Keratinocyte (primary cell): ENCODE data around the gene CARD9. TPM values are rescaled to one million over a fixed set of nuclear protein-coding genes. Genes with fewer than 3 reads are reported as not detected.

ENCODE experiments used
- DNase-seq: peaks from one replicate; pipeline ENCODE4 v3.0.0-alpha.2; 2011; ENCODE audit warnings: low read depth, missing footprints, low spot score
- FAIRE-seq: peaks from 2 replicates; lab custom pipeline; 2011; peaks lifted over from hg19 to GRCh38; lab: Jason Lieb, UNC
- H2AFZ ChIP-seq: 2 replicates; pipeline ENCODE4 v1.6.0; 2012; ENCODE audit warnings: low read length, control low read depth, inconsistent platforms; ENCODE audit not compliant: control insufficient read depth
- H3K27ac ChIP-seq: 2 replicates; pipeline ENCODE4 v1.5.1; 2011; ENCODE audit warnings: low read length; ENCODE audit not compliant: control insufficient read depth, insufficient read depth
- H3K27me3 ChIP-seq: 3 replicates; pipeline ENCODE4 v1.6.0; 2011; ENCODE audit warnings: low read length; ENCODE audit not compliant: control insufficient read depth, insufficient read depth; ENCODE audit errors: extremely low read depth
- H3K36me3 ChIP-seq, 2 experiments: 2 replicates in 1 of 2; 3 replicates in 1 of 2; pipeline ENCODE4 v1.5.1; 2011; ENCODE audit warnings: low read length in 2 of 2, mild to moderate bottlenecking in 1 of 2; ENCODE audit not compliant: control insufficient read depth in 2 of 2, insufficient read depth in 2 of 2; ENCODE audit errors: extremely low read depth in 1 of 2
- H3K4me1 ChIP-seq: 3 replicates; pipeline ENCODE4 v1.5.1; 2011; ENCODE audit warnings: low read length; ENCODE audit not compliant: control insufficient read depth, insufficient read depth; ENCODE audit errors: extremely low read depth
- H3K4me2 ChIP-seq: 3 replicates; pipeline ENCODE4 v1.6.0; 2011; ENCODE audit warnings: low read depth, low read length; ENCODE audit not compliant: control insufficient read depth, insufficient read depth; ENCODE audit errors: extremely low read depth
- H3K4me3 ChIP-seq, 3 experiments: fragments of 200-600 bp in 1 of 3; sonication (generic) in 1 of 3; 2 replicates in 2 of 3; 3 replicates in 1 of 3; pipeline ENCODE4 v1.5.1; 2011 to 2016; ENCODE audit warnings: low read length in 3 of 3, mild to moderate bottlenecking in 3 of 3, control low read depth in 2 of 3, inconsistent platforms in 1 of 3, low read depth in 1 of 3, mixed read lengths in 1 of 3, mixed run types in 1 of 3, moderate library complexity in 1 of 3; ENCODE audit not compliant: control insufficient read depth in 2 of 3, insufficient read depth in 2 of 3; ENCODE audit errors: extremely low read depth in 1 of 3
- H3K79me2 ChIP-seq: 2 replicates; pipeline ENCODE4 v1.6.0; 2012; ENCODE audit warnings: low read length; ENCODE audit not compliant: control insufficient read depth, insufficient read depth
- H3K9ac ChIP-seq: 3 replicates; pipeline ENCODE4 v1.6.0; 2011; ENCODE audit warnings: low read length; ENCODE audit not compliant: control insufficient read depth, insufficient read depth; ENCODE audit errors: extremely low read depth
- H3K9me1 ChIP-seq: 3 replicates; pipeline ENCODE4 v1.6.0; 2011; ENCODE audit warnings: low read length; ENCODE audit not compliant: control insufficient read depth, insufficient read depth; ENCODE audit errors: extremely low read depth
- H3K9me3 ChIP-seq: 2 replicates; pipeline ENCODE4 v1.5.1; 2012; ENCODE audit warnings: low read depth, low read length; ENCODE audit not compliant: control insufficient read depth
- H4K20me1 ChIP-seq: 3 replicates; pipeline ENCODE4 v1.6.0; 2011; ENCODE audit warnings: low read length; ENCODE audit not compliant: control insufficient read depth, insufficient read depth; ENCODE audit errors: extremely low read depth
- EZH2 ChIP-seq: IDR thresholded peaks from one replicate; pipeline ENCODE4 v1.6.1; 2012; ENCODE audit warnings: inconsistent platforms, mild to moderate bottlenecking, low read length, moderate library complexity
- dilution Hi-C: fragments of 300-500 bp; cut with MboI; formaldehyde crosslinking; loops from one replicate; pipeline ENCODE4 v1.7.0; 2020; ENCODE audit warnings: low sequenced_read_pairs; ENCODE audit not compliant: extremely low pct_ligation_motif_present
- polyA plus RNA-seq, 5 experiments: library from polyadenylated mRNA; depleted of rRNA in 3 of 5; stranded (reverse) in 3 of 5; stranded (forward) in 1 of 5; unstranded in 1 of 5; fragments of >200 nt; gene quantifications; 1 replicate in 1 of 5; 2 replicates in 3 of 5; 3 replicates in 1 of 5; pipeline versions ENCODE4 v1.2.1 to v1.2.3, GENCODE V29; 2011 to 2012; ENCODE audit warnings: missing spikeins in 2 of 5, low read depth in 1 of 5, low replicate concordance in 1 of 5
- TF ChIP-seq, protein P1 (sequence below), 3 experiments: IDR thresholded peaks in 1 of 3; conservative IDR thresholded peaks in 1 of 3; optimal IDR thresholded peaks in 1 of 3; 2 replicates in 2 of 3; 3 replicates in 1 of 3; pipeline versions ENCODE3 to v1.5.1; 2011; ENCODE audit warnings: low read length in 3 of 3, mild to moderate bottlenecking in 3 of 3, moderate library complexity in 2 of 3, control low read depth in 1 of 3, inconsistent platforms in 1 of 3; ENCODE audit not compliant: insufficient read depth in 2 of 3; ENCODE audit errors: extremely low read depth in 1 of 3

CARD9 gene
- polyA plus RNA-seq, 1 donor (not counting 4 experiments of a cell fraction or from before 2014, with no cell fraction given) = 0.07 TPM

GRCh38 chr9:136332482-136332983, 40.9 kb downstream of the CARD9 start:
- H3K9me1 ChIP-seq = no peaks in the 10 kb centered on the region
- no peak overlapping the region for H3K9ac ChIP-seq
- dilution Hi-C loops = no loop called here
- no peaks in the 10 kb centered on the region for H3K9me3 ChIP-seq
- no peak overlapping the region for H3K4me2 ChIP-seq
- TF ChIP-seq, protein P1, sequence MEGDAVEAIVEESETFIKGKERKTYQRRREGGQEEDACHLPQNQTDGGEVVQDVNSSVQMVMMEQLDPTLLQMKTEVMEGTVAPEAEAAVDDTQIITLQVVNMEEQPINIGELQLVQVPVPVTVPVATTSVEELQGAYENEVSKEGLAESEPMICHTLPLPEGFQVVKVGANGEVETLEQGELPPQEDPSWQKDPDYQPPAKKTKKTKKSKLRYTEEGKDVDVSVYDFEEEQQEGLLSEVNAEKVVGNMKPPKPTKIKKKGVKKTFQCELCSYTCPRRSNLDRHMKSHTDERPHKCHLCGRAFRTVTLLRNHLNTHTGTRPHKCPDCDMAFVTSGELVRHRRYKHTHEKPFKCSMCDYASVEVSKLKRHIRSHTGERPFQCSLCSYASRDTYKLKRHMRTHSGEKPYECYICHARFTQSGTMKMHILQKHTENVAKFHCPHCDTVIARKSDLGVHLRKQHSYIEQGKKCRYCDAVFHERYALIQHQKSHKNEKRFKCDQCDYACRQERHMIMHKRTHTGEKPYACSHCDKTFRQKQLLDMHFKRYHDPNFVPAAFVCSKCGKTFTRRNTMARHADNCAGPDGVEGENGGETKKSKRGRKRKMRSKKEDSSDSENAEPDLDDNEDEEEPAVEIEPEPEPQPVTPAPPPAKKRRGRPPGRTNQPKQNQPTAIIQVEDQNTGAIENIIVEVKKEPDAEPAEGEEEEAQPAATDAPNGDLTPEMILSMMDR (optimal IDR thresholded peaks at IDR 0.05 in 1 of 3, IDR thresholded peaks at IDR 0.05 in 1 of 3, conservative IDR thresholded peaks at IDR 0.05 in 1 of 3; ENCODE audit: extremely low read depth in 1 of 3, insufficient read depth in 2 of 3, low read length in 3 of 3) = no peak
- TF ChIP-seq EZH2 = no peak
- H3K36me3 ChIP-seq = peaks cover 0 to 3% of the 10 kb centered on the region in 2 experiments
- H3K27ac ChIP-seq = no peak overlapping the region
- DNase-seq (no peak), FAIRE-seq (no peak)
- no peaks in the 10 kb centered on the region for H4K20me1 ChIP-seq
- no peak overlapping the region for H2AFZ ChIP-seq
- no peaks in the 10 kb centered on the region for H3K79me2 ChIP-seq
- peaks cover 10% of the 10 kb centered on the region for H3K4me1 ChIP-seq
- no peaks in the 10 kb centered on the region for H3K27me3 ChIP-seq
- no peak overlapping the region for H3K4me3 ChIP-seq

GRCh38 chr9:136331556-136332481, 41.6 kb downstream of the CARD9 start:
- no peak overlapping the region for H3K4me2 ChIP-seq
- dilution Hi-C loops = no loop called here
- H3K9ac ChIP-seq = no peak overlapping the region
- no peak for TF ChIP-seq EZH2
- TF ChIP-seq, protein P1 (optimal IDR thresholded peaks at IDR 0.05 in 1 of 3, IDR thresholded peaks at IDR 0.05 in 1 of 3, conservative IDR thresholded peaks at IDR 0.05 in 1 of 3; ENCODE audit: extremely low read depth in 1 of 3, insufficient read depth in 2 of 3, low read length in 3 of 3) = no peak
- H3K4me3 ChIP-seq = no peak overlapping the region
- no peaks in the 10 kb centered on the region for H3K27me3 ChIP-seq
- peaks cover 0 to 3% of the 10 kb centered on the region in 2 experiments for H3K36me3 ChIP-seq
- H3K9me3 ChIP-seq = no peaks in the 10 kb centered on the region
- peaks cover 10% of the 10 kb centered on the region for H3K4me1 ChIP-seq
- H4K20me1 ChIP-seq = no peaks in the 10 kb centered on the region
- H2AFZ ChIP-seq = no peak overlapping the region
- no peak overlapping the region for H3K27ac ChIP-seq
- no peaks in the 10 kb centered on the region for H3K79me2 ChIP-seq
- FAIRE-seq = no peak
- no peak for DNase-seq
- H3K9me1 ChIP-seq = no peaks in the 10 kb centered on the region
